Caco-2 (cell line): ENCODE measurements around the gene GGACT. TPM values are rescaled to one million over a fixed set of nuclear protein-coding genes. Genes with fewer than 3 reads are reported as not detected.

Source experiments
- BruUV-seq: library from RNA; stranded (reverse); fragments of 400-500 nt; replicated peaks from 2 replicates; lab custom pipeline; 2021; lab: Mats Ljungman, UMichigan
- CTCF ChIA-PET: fragments of 300-600 bp; sonication (Branson Sonifier 250); formaldehyde crosslinking; loops from one replicate; lab custom pipeline; 2022; ENCODE audit warnings: antibody characterized with exemption; lab: Charles Lee
- POLR2A ChIA-PET: fragments of 300-600 bp; sonication (Branson Sonifier 250); formaldehyde crosslinking; loops from one replicate; lab custom pipeline; 2022; ENCODE audit warnings: antibody characterized with exemption; lab: Charles Lee
- DNase-seq, 2 experiments: peaks; one replicate each; pipeline versions ENCODE4 v3.0.0 to v3.0.0-alpha.2; 2020 to 2022
- H3K27me3 ChIP-seq: replicated peaks from 2 replicates; pipeline ENCODE4 v1.6.0; 2011; ENCODE audit warnings: low read length; ENCODE audit not compliant: control insufficient read depth, insufficient read depth
- H3K36me3 ChIP-seq: 2 replicates; pipeline ENCODE4 v1.5.1; 2011; ENCODE audit warnings: low read length; ENCODE audit not compliant: control insufficient read depth, insufficient read depth
- H3K4me1 ChIP-seq: fragments of 250-450 bp; sonication (Bioruptor Pico); 2 replicates; pipeline ENCODE4 v1.5.1; 2020; ENCODE audit warnings: mild to moderate bottlenecking
- H3K4me3 ChIP-seq: 2 replicates; pipeline ENCODE4 v1.5.1; 2011; ENCODE audit warnings: low read depth, mild to moderate bottlenecking, control low read depth, low read length
- H3K9me3 ChIP-seq: fragments of 250-450 bp; sonication (Bioruptor Pico); 2 replicates; pipeline ENCODE4 v1.5.1; 2020; ENCODE audit warnings: mild to moderate bottlenecking, moderate library complexity
- H3K27ac Mint-ChIP-seq: one replicate; pipeline ENCODE4 v1.8.0; 2022; ENCODE audit warnings: mixed read lengths; ENCODE audit not compliant: unreplicated experiment
- H3K27me3 Mint-ChIP-seq: one replicate; pipeline ENCODE4 v1.8.0; 2022; ENCODE audit warnings: mixed read lengths; ENCODE audit not compliant: insufficient read depth, unreplicated experiment
- H3K36me3 Mint-ChIP-seq: one replicate; pipeline ENCODE4 v1.8.0; 2022; ENCODE audit warnings: mild to moderate bottlenecking, mixed read lengths; ENCODE audit not compliant: insufficient read depth, unreplicated experiment
- H3K4me1 Mint-ChIP-seq: one replicate; pipeline ENCODE4 v1.8.0; 2022; ENCODE audit warnings: low read depth, mixed read lengths; ENCODE audit not compliant: unreplicated experiment
- H3K4me3 Mint-ChIP-seq: one replicate; pipeline ENCODE4 v1.8.0; 2022; ENCODE audit warnings: mild to moderate bottlenecking, moderate library complexity, mixed read lengths; ENCODE audit not compliant: unreplicated experiment
- H3K9me3 Mint-ChIP-seq: one replicate; pipeline ENCODE4 v1.8.0; 2022; ENCODE audit warnings: mixed read lengths; ENCODE audit not compliant: unreplicated experiment
- CTCF ChIP-seq, 2 experiments: fragments of 200-600 bp in 1 of 2; IDR thresholded peaks; 1 replicate in 1 of 2; 2 replicates in 1 of 2; pipeline versions ENCODE4 v1.5.1 to v1.8.0; 2011 to 2022; ENCODE audit warnings: antibody characterized with exemption in 1 of 2, control low read depth in 1 of 2, inconsistent platforms in 1 of 2, low read depth in 1 of 2, low read length in 1 of 2, mild to moderate bottlenecking in 1 of 2, moderate library complexity in 1 of 2; ENCODE audit not compliant: insufficient read depth in 1 of 2, severe bottlenecking in 1 of 2, unreplicated experiment in 1 of 2
- intact Hi-C: fragments of 100-400 bp; cut with micrococcal nuclease; formaldehyde crosslinking; loops from one replicate; pipeline ENCODE4 v1.10.0; 2022; ENCODE audit not compliant: unreplicated experiment
- total RNA-seq: library from RNA; stranded (reverse); gene quantifications from 2 replicates; pipeline ENCODE4 v1.2.3, GENCODE V29; 2022

GGACT gene
- total RNA-seq, 1 experiment from 2014 or later: 3.6 TPM

- H3K4me3 ChIP-seq: no peak overlapping the region
- no peaks in the 10 kb centered on the region for H3K27me3 Mint-ChIP-seq
- H3K36me3 Mint-ChIP-seq: no peaks in the 10 kb centered on the region
- no peaks in the 10 kb centered on the region for H3K27me3 ChIP-seq
- no TSS peak for BruUV-seq
- no peaks in the 10 kb centered on the region for H3K4me1 ChIP-seq
- H3K9me3 ChIP-seq: no peaks in the 10 kb centered on the region
- H3K27ac Mint-ChIP-seq: no peak overlapping the region
- H3K36me3 ChIP-seq: no peaks in the 10 kb centered on the region
- H3K4me3 Mint-ChIP-seq: no peak overlapping the region
- peaks cover 6% of the 10 kb centered on the region for H3K9me3 Mint-ChIP-seq
- peak; percentile 26 to 61 for TF ChIP-seq CTCF (IDR thresholded peaks at IDR 0.05; ENCODE audit: insufficient read depth in 1 of 2, low read depth in 1 of 2, low read length in 1 of 2, severe bottlenecking in 1 of 2, unreplicated experiment in 1 of 2)
- CTCF ChIA-PET: no interaction called here
- POLR2A ChIA-PET: no interaction called here
- DNase-seq: peak in 1 of 2 experiments; percentile 34
- intact Hi-C loops: no loop called here
- peaks cover 7% of the 10 kb centered on the region for H3K4me1 Mint-ChIP-seq
These were observed 6.1 kb upstream of the GGACT start for GRCh38 chr13:100594731-100595130.

- H3K27me3 Mint-ChIP-seq: no peaks in the 10 kb centered on the region
- peaks cover 6% of the 10 kb centered on the region for H3K9me3 Mint-ChIP-seq
- H3K4me1 Mint-ChIP-seq: peaks cover 7% of the 10 kb centered on the region
- intact Hi-C loops: no loop called here
- no peaks in the 10 kb centered on the region for H3K9me3 ChIP-seq
- H3K36me3 Mint-ChIP-seq: peaks cover under 1% of the 10 kb centered on the region
- H3K27me3 ChIP-seq: no peaks in the 10 kb centered on the region
- no peak overlapping the region for H3K27ac Mint-ChIP-seq
- POLR2A ChIA-PET: no interaction called here
- DNase-seq: no peak
- no peak for TF ChIP-seq CTCF (IDR thresholded peaks at IDR 0.05; ENCODE audit: insufficient read depth in 1 of 2, low read depth in 1 of 2, low read length in 1 of 2, severe bottlenecking in 1 of 2, unreplicated experiment in 1 of 2)
- no peaks in the 10 kb centered on the region for H3K4me1 ChIP-seq
- H3K36me3 ChIP-seq: no peaks in the 10 kb centered on the region
- H3K4me3 Mint-ChIP-seq: no peak overlapping the region
- CTCF ChIA-PET: no interaction called here
- H3K4me3 ChIP-seq: no peak overlapping the region
- BruUV-seq: no TSS peak
These were observed 5.7 kb upstream of the GGACT start for GRCh38 chr13:100594255-100594654.

GRCh38 chr13:100589178-100589725 is 663 bp upstream of the GGACT start:
- intact Hi-C loops: loop anchor here (2.0 kb wide), 1 partner anchor 16 kb away; no protein-coding TSS in a partner anchor
- no peak for TF ChIP-seq CTCF (IDR thresholded peaks at IDR 0.05; ENCODE audit: insufficient read depth in 1 of 2, low read depth in 1 of 2, low read length in 1 of 2, severe bottlenecking in 1 of 2, unreplicated experiment in 1 of 2)
- H3K27me3 Mint-ChIP-seq: no peaks in the 10 kb centered on the region
- POLR2A ChIA-PET: no interaction called here
- no peaks in the 10 kb centered on the region for H3K36me3 ChIP-seq
- no peak for DNase-seq
- no peaks in the 10 kb centered on the region for H3K27me3 ChIP-seq
- CTCF ChIA-PET: interaction anchor here (1.0 kb wide), 1 partner anchor 17 kb away, joined by 4 read pairs; no protein-coding TSS in a partner anchor
- no TSS peak for BruUV-seq
- H3K9me3 ChIP-seq: no peaks in the 10 kb centered on the region
- H3K4me3 ChIP-seq: no peak overlapping the region; the same call in 1 of the 2 replicates
- no peaks in the 10 kb centered on the region for H3K9me3 Mint-ChIP-seq
- peak overlapping the region; percentile 85 for H3K27ac Mint-ChIP-seq
- peaks cover 7% of the 10 kb centered on the region for H3K4me1 Mint-ChIP-seq
- 0 out of 2 replicates have a peak, but pooled peaks cover 10% of the 10 kb centered on the region for H3K4me1 ChIP-seq
- H3K36me3 Mint-ChIP-seq: peaks cover 5% of the 10 kb centered on the region
- peak overlapping the region; percentile 83 for H3K4me3 Mint-ChIP-seq
